SU-DHL-6 (cell line): ENCODE data around the gene KCNG4.

Experiments
- CTCF ChIP-seq: fragments of 200-600 bp; sonication (generic); IDR thresholded peaks from one replicate; pipeline ENCODE4 v1.5.1; 2017; ENCODE audit warnings: antibody characterized with exemption, mild to moderate bottlenecking, low read length, moderate library complexity; ENCODE audit not compliant: insufficient read depth, poor library complexity, severe bottlenecking
- EZH2phosphoT487 ChIP-seq: fragments of 200-600 bp; sonication (generic), shearing (Covaris generic); conservative IDR thresholded peaks from 2 replicates; pipeline ENCODE4 v1.6.1; 2018; ENCODE audit warnings: mild to moderate bottlenecking, antibody characterized with exemption, low read length, moderate library complexity, mixed read lengths

- TF ChIP-seq CTCF (no peak), EZH2phosphoT487 (no peak)
These were observed 44.4 kb upstream of the KCNG4 start for GRCh38 chr16:84284154-84284722.
